Measurements from ENCODE around the gene BGN. TPM values are rescaled to one million over a fixed set of nuclear protein-coding genes. Genes with fewer than 3 reads are reported as not detected.

The BGN gene
- total and polyA plus RNA-seq, 2 experiments from 2014 or later: 0.87 to 1.8 TPM

DNA sequence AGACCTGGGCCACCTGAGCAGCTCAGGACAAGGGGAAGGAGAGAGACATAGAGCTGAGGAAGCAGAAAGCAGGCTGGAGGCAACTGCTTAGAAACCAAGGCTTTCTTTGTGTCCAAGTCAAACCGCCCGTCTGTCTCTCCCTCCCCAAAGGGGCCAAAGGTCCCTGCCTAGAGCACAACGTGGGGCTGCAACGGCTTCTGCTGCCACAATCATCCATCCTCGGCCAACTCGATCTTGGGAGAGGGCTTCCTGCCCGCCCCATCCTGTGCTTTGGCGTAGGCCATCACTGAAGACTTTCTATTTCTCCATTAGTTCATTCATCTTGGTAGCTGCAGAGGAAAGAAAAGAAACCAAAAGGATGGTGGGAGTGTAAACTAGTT lies 47.2 kb upstream of the BGN start:
- H3F3A ChIP-seq (replicated peaks; ENCODE audit: low read depth): no peaks in the 10 kb centered on the region
- no peaks in the 10 kb centered on the region for H4K20me1 ChIP-seq (replicated peaks; ENCODE audit: insufficient read depth)
- Mint-ChIP-seq H3K27ac (no peak overlapping the region), H3K36me3 (ENCODE audit: low read depth) (no peaks in the 10 kb centered on the region), H3K27me3 (ENCODE audit: insufficient read depth, low read depth, poor library complexity) (peaks cover 5% of the 10 kb centered on the region), H3K4me1 (no peaks in the 10 kb centered on the region), H3K9me3 (no peaks in the 10 kb centered on the region), H3K4me3 (no peak overlapping the region)
- DNase-seq (ENCODE audit: low spot score) (no peak), ATAC-seq (no peak)
- H3K4me3 ChIP-seq: no peak overlapping the region
- no peaks in the 10 kb centered on the region for H3K9me2 ChIP-seq (ENCODE audit: insufficient read depth)
- TF ChIP-seq EZH2 (IDR thresholded peaks at IDR 0.05; ENCODE audit: low read depth, unreplicated experiment) (no peak), CREB1 (CRISPR knock-in tag; IDR thresholded peaks at IDR 0.05; ENCODE audit: low read depth) (no peak), STAT1 (IDR thresholded peaks at IDR 0.05; ENCODE audit: unreplicated experiment) (no peak), EZH2phosphoT487 (IDR thresholded peaks at IDR 0.05; ENCODE audit: unreplicated experiment) (no peak), JUNB (IDR thresholded peaks at IDR 0.05; ENCODE audit: unreplicated experiment) (no peak), NANOG (IDR thresholded peaks at IDR 0.05; ENCODE audit: borderline replicate concordance) (no peak), POLR2AphosphoS5 (IDR thresholded peaks at IDR 0.05; ENCODE audit: low read depth) (no peak), ZNF114 (CRISPR knock-in tag; IDR thresholded peaks at IDR 0.05) (no peak), ZNF331 (CRISPR knock-in tag; IDR thresholded peaks at IDR 0.05; ENCODE audit: low read depth) (no peak)
- TF ChIP-seq, protein P1, sequence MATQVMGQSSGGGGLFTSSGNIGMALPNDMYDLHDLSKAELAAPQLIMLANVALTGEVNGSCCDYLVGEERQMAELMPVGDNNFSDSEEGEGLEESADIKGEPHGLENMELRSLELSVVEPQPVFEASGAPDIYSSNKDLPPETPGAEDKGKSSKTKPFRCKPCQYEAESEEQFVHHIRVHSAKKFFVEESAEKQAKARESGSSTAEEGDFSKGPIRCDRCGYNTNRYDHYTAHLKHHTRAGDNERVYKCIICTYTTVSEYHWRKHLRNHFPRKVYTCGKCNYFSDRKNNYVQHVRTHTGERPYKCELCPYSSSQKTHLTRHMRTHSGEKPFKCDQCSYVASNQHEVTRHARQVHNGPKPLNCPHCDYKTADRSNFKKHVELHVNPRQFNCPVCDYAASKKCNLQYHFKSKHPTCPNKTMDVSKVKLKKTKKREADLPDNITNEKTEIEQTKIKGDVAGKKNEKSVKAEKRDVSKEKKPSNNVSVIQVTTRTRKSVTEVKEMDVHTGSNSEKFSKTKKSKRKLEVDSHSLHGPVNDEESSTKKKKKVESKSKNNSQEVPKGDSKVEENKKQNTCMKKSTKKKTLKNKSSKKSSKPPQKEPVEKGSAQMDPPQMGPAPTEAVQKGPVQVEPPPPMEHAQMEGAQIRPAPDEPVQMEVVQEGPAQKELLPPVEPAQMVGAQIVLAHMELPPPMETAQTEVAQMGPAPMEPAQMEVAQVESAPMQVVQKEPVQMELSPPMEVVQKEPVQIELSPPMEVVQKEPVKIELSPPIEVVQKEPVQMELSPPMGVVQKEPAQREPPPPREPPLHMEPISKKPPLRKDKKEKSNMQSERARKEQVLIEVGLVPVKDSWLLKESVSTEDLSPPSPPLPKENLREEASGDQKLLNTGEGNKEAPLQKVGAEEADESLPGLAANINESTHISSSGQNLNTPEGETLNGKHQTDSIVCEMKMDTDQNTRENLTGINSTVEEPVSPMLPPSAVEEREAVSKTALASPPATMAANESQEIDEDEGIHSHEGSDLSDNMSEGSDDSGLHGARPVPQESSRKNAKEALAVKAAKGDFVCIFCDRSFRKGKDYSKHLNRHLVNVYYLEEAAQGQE (IDR thresholded peaks at IDR 0.05; ENCODE audit: unreplicated experiment): no peak
- TF ChIP-seq, protein P2, sequence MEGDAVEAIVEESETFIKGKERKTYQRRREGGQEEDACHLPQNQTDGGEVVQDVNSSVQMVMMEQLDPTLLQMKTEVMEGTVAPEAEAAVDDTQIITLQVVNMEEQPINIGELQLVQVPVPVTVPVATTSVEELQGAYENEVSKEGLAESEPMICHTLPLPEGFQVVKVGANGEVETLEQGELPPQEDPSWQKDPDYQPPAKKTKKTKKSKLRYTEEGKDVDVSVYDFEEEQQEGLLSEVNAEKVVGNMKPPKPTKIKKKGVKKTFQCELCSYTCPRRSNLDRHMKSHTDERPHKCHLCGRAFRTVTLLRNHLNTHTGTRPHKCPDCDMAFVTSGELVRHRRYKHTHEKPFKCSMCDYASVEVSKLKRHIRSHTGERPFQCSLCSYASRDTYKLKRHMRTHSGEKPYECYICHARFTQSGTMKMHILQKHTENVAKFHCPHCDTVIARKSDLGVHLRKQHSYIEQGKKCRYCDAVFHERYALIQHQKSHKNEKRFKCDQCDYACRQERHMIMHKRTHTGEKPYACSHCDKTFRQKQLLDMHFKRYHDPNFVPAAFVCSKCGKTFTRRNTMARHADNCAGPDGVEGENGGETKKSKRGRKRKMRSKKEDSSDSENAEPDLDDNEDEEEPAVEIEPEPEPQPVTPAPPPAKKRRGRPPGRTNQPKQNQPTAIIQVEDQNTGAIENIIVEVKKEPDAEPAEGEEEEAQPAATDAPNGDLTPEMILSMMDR (conservative IDR thresholded peaks at IDR 0.05; ENCODE audit: low read depth in 2 of 2): no peak
- TF ChIP-seq, protein P3, sequence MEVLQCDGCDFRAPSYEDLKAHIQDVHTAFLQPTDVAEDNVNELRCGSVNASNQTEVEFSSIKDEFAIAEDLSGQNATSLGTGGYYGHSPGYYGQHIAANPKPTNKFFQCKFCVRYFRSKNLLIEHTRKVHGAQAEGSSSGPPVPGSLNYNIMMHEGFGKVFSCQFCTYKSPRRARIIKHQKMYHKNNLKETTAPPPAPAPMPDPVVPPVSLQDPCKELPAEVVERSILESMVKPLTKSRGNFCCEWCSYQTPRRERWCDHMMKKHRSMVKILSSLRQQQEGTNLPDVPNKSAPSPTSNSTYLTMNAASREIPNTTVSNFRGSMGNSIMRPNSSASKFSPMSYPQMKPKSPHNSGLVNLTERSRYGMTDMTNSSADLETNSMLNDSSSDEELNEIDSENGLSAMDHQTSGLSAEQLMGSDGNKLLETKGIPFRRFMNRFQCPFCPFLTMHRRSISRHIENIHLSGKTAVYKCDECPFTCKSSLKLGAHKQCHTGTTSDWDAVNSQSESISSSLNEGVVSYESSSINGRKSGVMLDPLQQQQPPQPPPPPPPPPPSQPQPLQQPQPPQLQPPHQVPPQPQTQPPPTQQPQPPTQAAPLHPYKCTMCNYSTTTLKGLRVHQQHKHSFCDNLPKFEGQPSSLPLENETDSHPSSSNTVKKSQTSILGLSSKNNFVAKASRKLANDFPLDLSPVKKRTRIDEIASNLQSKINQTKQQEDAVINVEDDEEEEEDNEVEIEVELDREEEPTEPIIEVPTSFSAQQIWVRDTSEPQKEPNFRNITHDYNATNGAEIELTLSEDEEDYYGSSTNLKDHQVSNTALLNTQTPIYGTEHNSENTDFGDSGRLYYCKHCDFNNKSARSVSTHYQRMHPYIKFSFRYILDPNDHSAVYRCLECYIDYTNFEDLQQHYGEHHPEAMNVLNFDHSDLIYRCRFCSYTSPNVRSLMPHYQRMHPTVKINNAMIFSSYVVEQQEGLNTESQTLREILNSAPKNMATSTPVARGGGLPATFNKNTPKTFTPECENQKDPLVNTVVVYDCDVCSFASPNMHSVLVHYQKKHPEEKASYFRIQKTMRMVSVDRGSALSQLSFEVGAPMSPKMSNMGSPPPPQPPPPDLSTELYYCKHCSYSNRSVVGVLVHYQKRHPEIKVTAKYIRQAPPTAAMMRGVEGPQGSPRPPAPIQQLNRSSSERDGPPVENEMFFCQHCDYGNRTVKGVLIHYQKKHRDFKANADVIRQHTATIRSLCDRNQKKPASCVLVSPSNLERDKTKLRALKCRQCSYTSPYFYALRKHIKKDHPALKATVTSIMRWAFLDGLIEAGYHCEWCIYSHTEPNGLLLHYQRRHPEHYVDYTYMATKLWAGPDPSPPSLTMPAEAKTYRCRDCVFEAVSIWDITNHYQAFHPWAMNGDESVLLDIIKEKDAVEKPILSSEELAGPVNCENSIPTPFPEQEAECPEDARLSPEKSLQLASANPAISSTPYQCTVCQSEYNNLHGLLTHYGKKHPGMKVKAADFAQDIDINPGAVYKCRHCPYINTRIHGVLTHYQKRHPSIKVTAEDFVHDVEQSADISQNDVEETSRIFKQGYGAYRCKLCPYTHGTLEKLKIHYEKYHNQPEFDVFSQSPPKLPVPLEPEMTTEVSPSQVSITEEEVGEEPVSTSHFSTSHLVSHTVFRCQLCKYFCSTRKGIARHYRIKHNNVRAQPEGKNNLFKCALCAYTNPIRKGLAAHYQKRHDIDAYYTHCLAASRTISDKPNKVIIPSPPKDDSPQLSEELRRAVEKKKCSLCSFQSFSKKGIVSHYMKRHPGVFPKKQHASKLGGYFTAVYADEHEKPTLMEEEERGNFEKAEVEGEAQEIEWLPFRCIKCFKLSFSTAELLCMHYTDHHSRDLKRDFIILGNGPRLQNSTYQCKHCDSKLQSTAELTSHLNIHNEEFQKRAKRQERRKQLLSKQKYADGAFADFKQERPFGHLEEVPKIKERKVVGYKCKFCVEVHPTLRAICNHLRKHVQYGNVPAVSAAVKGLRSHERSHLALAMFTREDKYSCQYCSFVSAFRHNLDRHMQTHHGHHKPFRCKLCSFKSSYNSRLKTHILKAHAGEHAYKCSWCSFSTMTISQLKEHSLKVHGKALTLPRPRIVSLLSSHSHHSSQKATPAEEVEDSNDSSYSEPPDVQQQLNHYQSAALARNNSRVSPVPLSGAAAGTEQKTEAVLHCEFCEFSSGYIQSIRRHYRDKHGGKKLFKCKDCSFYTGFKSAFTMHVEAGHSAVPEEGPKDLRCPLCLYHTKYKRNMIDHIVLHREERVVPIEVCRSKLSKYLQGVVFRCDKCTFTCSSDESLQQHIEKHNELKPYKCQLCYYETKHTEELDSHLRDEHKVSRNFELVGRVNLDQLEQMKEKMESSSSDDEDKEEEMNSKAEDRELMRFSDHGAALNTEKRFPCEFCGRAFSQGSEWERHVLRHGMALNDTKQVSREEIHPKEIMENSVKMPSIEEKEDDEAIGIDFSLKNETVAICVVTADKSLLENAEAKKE (CRISPR knock-in tag; IDR thresholded peaks at IDR 0.05): no peak
- TF ChIP-seq, protein P4, sequence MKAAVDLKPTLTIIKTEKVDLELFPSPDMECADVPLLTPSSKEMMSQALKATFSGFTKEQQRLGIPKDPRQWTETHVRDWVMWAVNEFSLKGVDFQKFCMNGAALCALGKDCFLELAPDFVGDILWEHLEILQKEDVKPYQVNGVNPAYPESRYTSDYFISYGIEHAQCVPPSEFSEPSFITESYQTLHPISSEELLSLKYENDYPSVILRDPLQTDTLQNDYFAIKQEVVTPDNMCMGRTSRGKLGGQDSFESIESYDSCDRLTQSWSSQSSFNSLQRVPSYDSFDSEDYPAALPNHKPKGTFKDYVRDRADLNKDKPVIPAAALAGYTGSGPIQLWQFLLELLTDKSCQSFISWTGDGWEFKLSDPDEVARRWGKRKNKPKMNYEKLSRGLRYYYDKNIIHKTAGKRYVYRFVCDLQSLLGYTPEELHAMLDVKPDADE (IDR thresholded peaks at IDR 0.05): no peak
- no peak overlapping the region for H3K27ac ChIP-seq (ENCODE audit: low read depth)
- no peaks in the 10 kb centered on the region for H3K4me1 ChIP-seq (ENCODE audit: insufficient read depth)
- H3K27me3 ChIP-seq (ENCODE audit: insufficient read depth): no peaks in the 10 kb centered on the region
- no peak overlapping the region for H2AFZ ChIP-seq
- no peaks in the 10 kb centered on the region for H3K79me2 ChIP-seq (replicated peaks; ENCODE audit: insufficient read depth)
- H3K36me3 ChIP-seq (ENCODE audit: insufficient read depth): no peaks in the 10 kb centered on the region
- no peak overlapping the region for H3K4me2 ChIP-seq

All from GM23338 (cell line).